HEK293T (cell line): Measurements from ENCODE around the gene SHH.

ENCODE experiments used
- CTCF ChIA-PET: fragments of 350-600 bp; formaldehyde crosslinking; extraction: SDS; loops from one replicate; lab custom pipeline; 2021; ENCODE audit warnings: antibody characterized with exemption, inconsistent platforms; lab: Yijun Ruan, JAX
- POLR2A ChIA-PET: fragments of 350-600 bp; formaldehyde crosslinking; extraction: SDS; loops from one replicate; lab custom pipeline; 2020; ENCODE audit warnings: antibody characterized with exemption, inconsistent platforms; lab: Yijun Ruan, JAX
- DNase-seq: peaks from one replicate; pipeline ENCODE4 v3.0.0; 2012; ENCODE audit warnings: mixed read lengths; ENCODE audit errors: extremely low spot score
- ARNT ChIP-seq: fragments of 450-650 bp; IDR thresholded peaks from 2 replicates; pipeline ENCODE4 v1.6.1; 2017; ENCODE audit warnings: mild to moderate bottlenecking
- BHLHE40 ChIP-seq: fragments of 450-650 bp; IDR thresholded peaks from 2 replicates; pipeline ENCODE4 v1.6.1; 2016; ENCODE audit warnings: mild to moderate bottlenecking, moderate library complexity, borderline replicate concordance
- CTBP1 ChIP-seq: fragments of 450-650 bp; IDR thresholded peaks from 2 replicates; pipeline ENCODE4 v1.6.1; 2016; ENCODE audit warnings: borderline replicate concordance
- ELF4 ChIP-seq: fragments of 450-650 bp; IDR thresholded peaks from 2 replicates; pipeline ENCODE4 v1.6.1; 2017; ENCODE audit warnings: antibody characterized with exemption
- FOXA1 ChIP-seq: fragments of 450-650 bp; IDR thresholded peaks from 2 replicates; pipeline ENCODE4 v1.6.1; 2016; ENCODE audit warnings: mild to moderate bottlenecking
- FOXK2 ChIP-seq: fragments of 450-650 bp; IDR thresholded peaks from 2 replicates; pipeline ENCODE4 v1.6.1; 2016; ENCODE audit warnings: mild to moderate bottlenecking
- FOXM1 ChIP-seq: fragments of 450-650 bp; IDR thresholded peaks from 2 replicates; pipeline ENCODE4 v1.6.1; 2017; ENCODE audit warnings: mild to moderate bottlenecking, borderline replicate concordance
- HDGF ChIP-seq: fragments of 450-650 bp; IDR thresholded peaks from 2 replicates; pipeline ENCODE4 v1.6.1; 2017; ENCODE audit warnings: antibody characterized with exemption, borderline replicate concordance
- L3MBTL2 ChIP-seq: fragments of 450-650 bp; conservative IDR thresholded peaks from 2 replicates; pipeline ENCODE4 v1.6.1; 2016; ENCODE audit warnings: mild to moderate bottlenecking
- LEF1 ChIP-seq: fragments of 450-650 bp; IDR thresholded peaks from 2 replicates; pipeline ENCODE4 v1.6.1; 2017; ENCODE audit warnings: mild to moderate bottlenecking, borderline replicate concordance
- NFRKB ChIP-seq: fragments of 450-650 bp; IDR thresholded peaks from 2 replicates; pipeline ENCODE4 v1.6.1; 2016; ENCODE audit warnings: mild to moderate bottlenecking, moderate library complexity
- SP1 ChIP-seq: fragments of 450-650 bp; IDR thresholded peaks from 2 replicates; pipeline ENCODE4 v1.6.1; 2017
- SUZ12 ChIP-seq: fragments of 450-650 bp; IDR thresholded peaks from 2 replicates; pipeline ENCODE4 v1.6.1; 2016; ENCODE audit warnings: mild to moderate bottlenecking
- TARDBP ChIP-seq: fragments of 450-650 bp; IDR thresholded peaks from 2 replicates; pipeline ENCODE4 v1.6.1; 2016
- ZNF384 ChIP-seq: fragments of 450-650 bp; IDR thresholded peaks from 2 replicates; pipeline ENCODE4 v1.6.1; 2016
- TF ChIP-seq, protein P1 (sequence below): fragments of 450-650 bp; IDR thresholded peaks from 2 replicates; pipeline ENCODE4 v1.6.1; 2016

Gene SHH

DNA sequence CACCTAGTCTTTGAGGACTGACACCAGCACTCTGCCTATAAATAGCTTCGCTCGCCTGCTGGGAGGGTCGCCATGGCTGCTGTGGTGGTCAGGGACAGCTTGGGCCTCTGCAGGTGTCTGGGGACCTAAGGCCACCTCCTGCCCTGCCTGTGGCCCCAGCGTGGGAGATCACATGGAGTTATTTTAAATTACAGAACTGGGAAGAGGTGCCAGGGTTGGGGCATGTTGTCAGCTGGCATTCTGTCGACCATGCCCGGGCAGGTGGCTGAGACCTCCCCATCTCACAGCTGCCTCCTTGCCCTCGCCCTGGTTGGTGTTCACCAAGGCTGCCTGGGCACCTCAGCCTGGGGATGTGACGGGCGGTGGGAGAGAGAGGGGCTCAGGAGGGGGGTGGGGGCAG is 18.1 kb downstream of the SHH start:
- DNase-seq, result no peak
- ChIA-PET CTCF (interaction anchor here (1.1 kb wide), 1 partner anchor 19 kb away, joined by 3 read pairs; no protein-coding TSS in a partner anchor), POLR2A (no interaction called here)
- TF ChIP-seq FOXA1, result no peak
- no peak for TF ChIP-seq ELF4
- TF ChIP-seq, protein P1, sequence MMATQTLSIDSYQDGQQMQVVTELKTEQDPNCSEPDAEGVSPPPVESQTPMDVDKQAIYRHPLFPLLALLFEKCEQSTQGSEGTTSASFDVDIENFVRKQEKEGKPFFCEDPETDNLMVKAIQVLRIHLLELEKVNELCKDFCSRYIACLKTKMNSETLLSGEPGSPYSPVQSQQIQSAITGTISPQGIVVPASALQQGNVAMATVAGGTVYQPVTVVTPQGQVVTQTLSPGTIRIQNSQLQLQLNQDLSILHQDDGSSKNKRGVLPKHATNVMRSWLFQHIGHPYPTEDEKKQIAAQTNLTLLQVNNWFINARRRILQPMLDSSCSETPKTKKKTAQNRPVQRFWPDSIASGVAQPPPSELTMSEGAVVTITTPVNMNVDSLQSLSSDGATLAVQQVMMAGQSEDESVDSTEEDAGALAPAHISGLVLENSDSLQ, result no peak
- TF ChIP-seq LEF1, result no peak
- no peak for TF ChIP-seq ZNF384
- no peak for TF ChIP-seq FOXM1

DNA sequence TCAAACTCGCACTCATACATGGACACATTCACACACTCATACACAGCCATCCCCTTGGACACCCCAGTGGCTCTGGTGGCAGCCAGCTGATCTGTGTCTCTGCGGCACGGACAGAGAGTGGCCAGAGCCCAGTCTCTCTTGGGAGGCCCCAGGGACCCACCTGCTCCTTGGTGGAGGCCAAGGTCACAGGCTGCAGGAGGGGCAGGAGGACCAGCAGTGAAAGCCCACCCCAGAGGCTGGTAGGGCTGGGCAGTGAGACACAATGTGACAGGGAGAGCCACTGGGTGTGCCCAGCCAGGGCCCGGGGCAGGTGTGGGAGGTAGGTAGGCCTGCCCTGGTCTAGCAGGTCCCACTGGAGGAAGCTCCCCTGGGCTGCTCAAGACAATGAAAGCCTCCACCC is 18.5 kb downstream of the SHH start:
- CTCF ChIA-PET, result interaction anchor here (1.1 kb wide), 1 partner anchor 19 kb away, joined by 3 read pairs; no protein-coding TSS in a partner anchor
- POLR2A ChIA-PET, result no interaction called here
- no peak for DNase-seq

DNA sequence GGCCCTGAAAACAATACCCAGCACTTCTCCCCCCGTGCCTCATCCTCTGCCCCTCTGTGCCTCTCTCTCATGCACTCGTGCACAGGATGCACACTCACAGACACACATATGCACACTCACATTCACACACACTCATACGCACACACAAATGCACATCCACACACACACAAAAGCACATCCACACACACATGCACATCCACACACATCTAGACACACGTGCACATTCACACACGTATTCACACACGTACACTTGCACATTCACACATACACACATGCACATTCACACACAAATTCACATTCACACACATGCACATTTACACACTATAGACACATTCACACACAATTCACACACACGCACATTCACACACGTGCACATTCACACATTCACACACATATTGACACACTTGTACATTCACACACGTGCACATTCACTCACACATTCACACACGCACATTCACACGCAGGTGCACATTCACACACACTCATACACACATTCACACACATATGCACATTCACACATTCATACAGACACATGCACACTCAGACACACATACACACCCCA is 19.2 kb downstream of the SHH start:
- no peak for TF ChIP-seq L3MBTL2
- TF ChIP-seq, protein P1, result no peak
- no peak for TF ChIP-seq FOXM1
- no peak for TF ChIP-seq HDGF
- TF ChIP-seq TARDBP, result no peak
- no peak for TF ChIP-seq ARNT
- TF ChIP-seq FOXA1, result no peak
- no peak for TF ChIP-seq SUZ12
- TF ChIP-seq ELF4, result no peak
- TF ChIP-seq LEF1, result no peak
- no peak for TF ChIP-seq SP1
- TF ChIP-seq ZNF384, result no peak
- TF ChIP-seq BHLHE40, result no peak
- TF ChIP-seq NFRKB, result no peak
- TF ChIP-seq CTBP1, result no peak
- no peak for TF ChIP-seq FOXK2
- ChIA-PET CTCF (no interaction called here), POLR2A (no interaction called here)
- DNase-seq, result no peak

More for the DNA sequence above, 18.5 kb downstream of the SHH start:
- TF ChIP-seq FOXA1 (no peak), LEF1 (no peak), TARDBP (no peak), FOXM1 (no peak), SUZ12 (no peak), ZNF384 (no peak), FOXK2 (no peak), L3MBTL2 (no peak), CTBP1 (no peak), SP1 (no peak), ELF4 (no peak), HDGF (no peak), ARNT (no peak), BHLHE40 (no peak), NFRKB (no peak)
- TF ChIP-seq, protein P1, result no peak

DNA sequence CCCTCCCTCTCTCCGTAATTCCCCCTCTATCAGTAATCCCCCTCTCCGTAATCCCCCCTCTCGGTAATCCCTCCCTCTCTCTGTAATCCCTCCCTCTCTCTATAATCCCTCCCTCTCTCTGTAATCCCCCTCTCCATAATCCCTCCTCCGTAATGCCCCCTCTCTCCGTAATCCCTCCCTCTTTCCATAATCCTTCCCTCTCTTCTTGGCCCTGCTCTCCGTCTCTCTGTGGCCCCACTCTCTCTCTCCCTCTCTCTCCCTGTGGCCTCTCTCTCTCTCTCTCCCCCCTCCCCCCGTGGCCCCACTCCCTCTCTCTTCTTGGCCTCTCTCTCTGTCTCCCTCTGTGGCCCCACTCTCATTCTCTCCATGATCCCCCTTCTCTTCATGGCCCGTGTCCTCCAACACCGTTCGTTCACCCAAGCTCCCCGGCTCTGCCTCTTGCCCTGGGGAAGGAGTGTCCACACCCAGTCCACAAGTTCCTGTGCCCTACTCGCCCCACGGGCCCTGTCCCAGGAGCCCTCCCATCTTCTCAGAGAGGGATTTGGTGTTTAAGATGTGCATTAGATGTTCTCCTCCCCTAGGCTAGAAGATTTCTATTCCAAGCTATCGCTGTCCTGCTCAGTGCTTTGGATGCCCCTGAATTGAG is 19.8 kb downstream of the SHH start:
- CTCF ChIA-PET, result no interaction called here
- TF ChIP-seq HDGF (no peak), ARNT (no peak), LEF1 (no peak), BHLHE40 (no peak), SP1 (no peak), FOXK2 (no peak), FOXA1 (no peak), L3MBTL2 (no peak), CTBP1 (no peak), ZNF384 (no peak), ELF4 (no peak), TARDBP (no peak)
- DNase-seq, result no peak
- POLR2A ChIA-PET, result no interaction called here

DNA sequence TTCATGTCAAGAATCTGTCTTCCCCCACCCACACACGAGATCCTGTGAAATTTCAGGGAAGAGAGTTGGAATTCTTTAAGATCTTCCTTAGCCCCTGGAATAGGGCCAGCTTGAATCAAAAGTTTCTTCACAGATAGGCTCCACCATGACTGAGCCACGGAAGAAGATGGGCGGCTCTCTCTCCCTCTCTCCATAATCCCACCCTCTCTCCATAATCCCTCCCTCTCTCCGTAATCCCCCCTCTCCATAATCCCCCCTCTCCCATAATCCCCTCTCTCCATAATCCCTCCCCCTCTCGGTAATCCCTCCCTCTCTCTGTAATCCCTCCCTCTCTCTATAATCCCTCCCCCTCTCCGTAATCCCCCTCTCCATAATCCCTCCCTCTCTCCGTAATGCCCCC is 20.4 kb downstream of the SHH start:
- CTCF ChIA-PET, result no interaction called here
- no peak for DNase-seq
- POLR2A ChIA-PET, result no interaction called here

More for the DNA sequence above, 20.4 kb downstream of the SHH start:
- TF ChIP-seq ZNF384 (no peak), TARDBP (no peak), CTBP1 (no peak), L3MBTL2 (no peak), SUZ12 (no peak), ELF4 (no peak), HDGF (no peak), NFRKB (no peak), LEF1 (no peak), FOXK2 (no peak), FOXA1 (no peak), SP1 (no peak), FOXM1 (no peak), BHLHE40 (no peak), ARNT (no peak)
- TF ChIP-seq, protein P1, result no peak
